CD4-positive, alpha-beta T cell treated with Interleukin-4 for 4 hours (primary cell): ENCODE data around the gene CALM3.
"Not testable (repeated sequence)": the region's sequence is repeated elsewhere in the genome, so short reads cannot be mapped to it uniquely, and the experiment has no call there.

Experiments used
- DNase-seq: peaks from one replicate; pipeline ENCODE4 v3.0.0-alpha.2; 2020

Gene CALM3

GRCh38 chr19:46601318-46602224 is at the start of gene CALM3:
Gene CALM3 (plus strand): TSS chr19:46601330. CDS start chr19:46601435, 105 bp downstream.
- no peak for DNase-seq

- no peak for DNase-seq
These were observed 48.2 kb upstream of the CALM3 start for GRCh38 chr19:46552891-46553290.

GRCh38 chr19:46554161-46554560 is 47.0 kb upstream of the CALM3 start:
- DNase-seq: no peak

- DNase-seq: no peak
These were observed 45.4 kb upstream of the CALM3 start for GRCh38 chr19:46555628-46556280.

- not testable (repeated sequence) for DNase-seq
These were observed 44.7 kb upstream of the CALM3 start for GRCh38 chr19:46556471-46556870.

- DNase-seq: no peak
These were observed 41.9 kb upstream of the CALM3 start for GRCh38 chr19:46559203-46559602.

GRCh38 chr19:46559675-46560074 is 41.5 kb upstream of the CALM3 start:
- DNase-seq: not testable (repeated sequence)

- no peak for DNase-seq
These were observed 36.4 kb upstream of the CALM3 start for GRCh38 chr19:46564701-46565100.

GRCh38 chr19:46571495-46571894 is 29.6 kb upstream of the CALM3 start:
- DNase-seq: no peak

GRCh38 chr19:46573679-46574498 is 27.2 kb upstream of the CALM3 start:
- no peak for DNase-seq

- DNase-seq: peak; percentile 15
These were observed 26.6 kb upstream of the CALM3 start for GRCh38 chr19:46574533-46574932.

GRCh38 chr19:46578450-46578849 is 22.7 kb upstream of the CALM3 start:
- DNase-seq: no peak

- DNase-seq: no peak
These were observed 21.7 kb upstream of the CALM3 start for GRCh38 chr19:46579361-46579879.

- DNase-seq: no peak
These were observed 20.9 kb upstream of the CALM3 start for GRCh38 chr19:46580247-46580646.

GRCh38 chr19:46585539-46585938 is 15.6 kb upstream of the CALM3 start:
- no peak for DNase-seq

- no peak for DNase-seq
These were observed 14.8 kb upstream of the CALM3 start for GRCh38 chr19:46586294-46586693.

GRCh38 chr19:46587861-46588260 is 13.3 kb upstream of the CALM3 start:
- DNase-seq: no peak

GRCh38 chr19:46591254-46591653 is 9.9 kb upstream of the CALM3 start:
- no peak for DNase-seq

GRCh38 chr19:46591870-46592269 is 9.3 kb upstream of the CALM3 start:
- DNase-seq: no peak

GRCh38 chr19:46596008-46596407 is 5.1 kb upstream of the CALM3 start:
- no peak for DNase-seq

GRCh38 chr19:46598372-46598917 is 2.7 kb upstream of the CALM3 start:
- DNase-seq: no peak

- DNase-seq: no peak
These were observed 1.3 kb upstream of the CALM3 start for GRCh38 chr19:46599716-46600373.
